ENCODE data around the gene VWA3B. TPM values are rescaled to one million over a fixed set of nuclear protein-coding genes. Genes with fewer than 3 reads are reported as not detected.

The VWA3B gene
- total RNA-seq, 1 donor from 2014 or later, result 0.17 TPM

GRCh38 chr2:98084151-98084868 is 2.7 kb upstream of the VWA3B start:
- intact Hi-C loops (cut with DNase I), result no loop called here
- Histone ChIP-seq H3K27me3 (peaks cover 24% of the 10 kb centered on the region), H3K36me3 (no peaks in the 10 kb centered on the region), H3K4me3 (no peak overlapping the region), H3K4me1 (peaks cover 21% of the 10 kb centered on the region), H3K27ac (no peak overlapping the region), H3K9me3 (no peaks in the 10 kb centered on the region)
- no peak for ATAC-seq
- TF ChIP-seq, protein P1, sequence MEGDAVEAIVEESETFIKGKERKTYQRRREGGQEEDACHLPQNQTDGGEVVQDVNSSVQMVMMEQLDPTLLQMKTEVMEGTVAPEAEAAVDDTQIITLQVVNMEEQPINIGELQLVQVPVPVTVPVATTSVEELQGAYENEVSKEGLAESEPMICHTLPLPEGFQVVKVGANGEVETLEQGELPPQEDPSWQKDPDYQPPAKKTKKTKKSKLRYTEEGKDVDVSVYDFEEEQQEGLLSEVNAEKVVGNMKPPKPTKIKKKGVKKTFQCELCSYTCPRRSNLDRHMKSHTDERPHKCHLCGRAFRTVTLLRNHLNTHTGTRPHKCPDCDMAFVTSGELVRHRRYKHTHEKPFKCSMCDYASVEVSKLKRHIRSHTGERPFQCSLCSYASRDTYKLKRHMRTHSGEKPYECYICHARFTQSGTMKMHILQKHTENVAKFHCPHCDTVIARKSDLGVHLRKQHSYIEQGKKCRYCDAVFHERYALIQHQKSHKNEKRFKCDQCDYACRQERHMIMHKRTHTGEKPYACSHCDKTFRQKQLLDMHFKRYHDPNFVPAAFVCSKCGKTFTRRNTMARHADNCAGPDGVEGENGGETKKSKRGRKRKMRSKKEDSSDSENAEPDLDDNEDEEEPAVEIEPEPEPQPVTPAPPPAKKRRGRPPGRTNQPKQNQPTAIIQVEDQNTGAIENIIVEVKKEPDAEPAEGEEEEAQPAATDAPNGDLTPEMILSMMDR (IDR thresholded peaks at IDR 0.05), result no peak
- DNase-seq, result no peak

- intact Hi-C loops (cut with DNase I), result no loop called here
- Histone ChIP-seq H3K4me3 (no peak overlapping the region), H3K27me3 (peaks cover 24% of the 10 kb centered on the region), H3K4me1 (peaks cover 21% of the 10 kb centered on the region), H3K9me3 (no peaks in the 10 kb centered on the region), H3K36me3 (no peaks in the 10 kb centered on the region), H3K27ac (no peak overlapping the region)
- TF ChIP-seq, protein P1 (IDR thresholded peaks at IDR 0.05), result no peak
- ATAC-seq (no peak), DNase-seq (no peak)
Measured at GRCh38 chr2:98084869-98085238, 2.1 kb upstream of the VWA3B start.

DNA sequence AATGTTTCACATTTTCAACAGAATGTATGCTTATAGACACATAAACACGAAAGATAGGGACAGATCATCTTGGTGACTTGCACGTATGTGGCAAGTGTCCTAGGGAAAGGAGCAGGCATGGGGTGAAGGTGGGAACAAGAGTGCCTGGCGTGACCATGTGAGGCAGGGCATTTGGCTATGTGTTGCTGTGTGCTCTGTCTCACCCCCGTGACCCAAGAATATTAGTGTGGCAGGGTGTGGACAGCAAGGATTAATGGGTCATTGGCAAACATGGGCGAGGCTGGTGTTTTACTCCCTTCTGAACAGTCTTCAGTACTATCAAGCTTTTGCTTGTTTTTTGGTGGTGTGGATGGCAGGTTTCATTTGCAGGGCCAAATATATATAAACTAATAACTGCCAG is 1.3 kb upstream of the VWA3B start:
- no peak overlapping the region for H3K4me3 ChIP-seq
- no peaks in the 10 kb centered on the region for H3K36me3 ChIP-seq
- no peak overlapping the region for H3K27ac ChIP-seq
- H3K4me1 ChIP-seq, result peaks cover 21% of the 10 kb centered on the region
- intact Hi-C loops (cut with DNase I), result no loop called here
- ATAC-seq, result no peak
- no peaks in the 10 kb centered on the region for H3K9me3 ChIP-seq
- peaks cover 24% of the 10 kb centered on the region for H3K27me3 ChIP-seq
- no peak for DNase-seq
- TF ChIP-seq, protein P1 (IDR thresholded peaks at IDR 0.05), result no peak

DNA sequence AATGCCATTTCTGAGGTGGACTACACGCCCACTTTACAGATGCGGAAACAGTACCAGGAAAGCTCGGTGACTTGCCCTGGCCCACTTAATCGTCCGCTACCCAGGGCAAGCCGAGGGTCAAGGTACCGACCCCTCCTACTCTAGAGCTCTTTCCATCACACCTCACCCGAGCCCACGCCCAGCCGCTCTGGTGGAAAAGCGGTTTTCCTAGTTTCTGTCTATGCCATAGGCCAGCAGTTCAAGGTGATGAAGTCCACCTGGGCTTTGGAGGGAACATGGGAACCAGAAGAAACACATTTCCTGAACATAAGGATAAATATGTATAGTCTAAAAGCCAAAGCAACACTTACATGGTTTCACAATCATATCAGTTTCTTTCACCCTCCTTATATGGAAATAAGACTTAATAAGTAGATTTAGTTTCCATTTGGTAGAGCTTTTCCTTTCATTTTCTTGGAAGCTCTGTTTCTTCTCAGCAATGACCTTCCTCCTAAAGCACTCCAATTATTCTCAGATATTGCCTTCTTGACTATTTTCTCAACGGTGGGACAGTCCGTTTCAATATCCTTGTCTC is 567 bp downstream of the VWA3B start:
- TF ChIP-seq, protein P1 (IDR thresholded peaks at IDR 0.05), result no peak

GRCh38 chr2:98088261-98088660 is 1.3 kb downstream of the VWA3B start:
- Histone ChIP-seq H3K36me3 (no peaks in the 10 kb centered on the region), H3K27ac (no peak overlapping the region), H3K4me3 (no peak overlapping the region), H3K9me3 (no peaks in the 10 kb centered on the region), H3K27me3 (peaks cover 17% of the 10 kb centered on the region), H3K4me1 (peaks cover 21% of the 10 kb centered on the region)
- TF ChIP-seq, protein P1 (IDR thresholded peaks at IDR 0.05), result no peak
- ATAC-seq, result peak; percentile 71
- intact Hi-C loops (cut with DNase I), result no loop called here
- peak; percentile 66 for DNase-seq

More for the DNA sequence above, 567 bp downstream of the VWA3B start:
- peak overlapping the region; percentile 43 for H3K4me3 ChIP-seq
- H3K36me3 ChIP-seq, result no peaks in the 10 kb centered on the region
- H3K27me3 ChIP-seq, result peaks cover 24% of the 10 kb centered on the region
- no peak for ATAC-seq
- DNase-seq, result no peak
- no peaks in the 10 kb centered on the region for H3K9me3 ChIP-seq
- intact Hi-C loops (cut with DNase I), result no loop called here
- H3K4me1 ChIP-seq, result peaks cover 21% of the 10 kb centered on the region
- H3K27ac ChIP-seq, result no peak overlapping the region

Data from upper lobe of right lung (tissue), 1 donor.